ENCODE measurements around the gene HID1.

The HID1 gene

GRCh38 chr17:74946641-74947040 is 25.9 kb downstream of the HID1 start:
- no peak for DNase-seq

DNA sequence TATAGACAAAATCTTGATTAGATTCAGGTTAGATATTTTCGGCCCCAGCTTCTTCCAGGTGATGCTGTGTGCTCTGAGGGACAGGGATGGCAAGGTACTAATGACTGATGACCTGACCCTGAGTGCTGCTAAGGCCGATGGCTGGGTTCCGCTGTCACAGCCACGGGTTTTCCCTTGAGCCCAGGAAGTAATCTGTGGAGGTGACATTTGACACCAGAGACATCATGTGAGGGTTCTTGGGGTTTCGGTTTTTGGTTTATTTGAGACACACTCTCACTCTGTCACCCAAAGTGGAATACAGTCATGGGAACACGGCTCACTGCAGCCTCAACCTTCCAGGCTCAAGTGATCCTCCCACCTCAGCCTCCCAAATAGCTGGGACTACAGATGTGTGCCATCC is 27.0 kb downstream of the HID1 start:
- no peak for DNase-seq

- no peak for DNase-seq
Measured at GRCh38 chr17:74943808-74944522, 28.6 kb downstream of the HID1 start.

DNA sequence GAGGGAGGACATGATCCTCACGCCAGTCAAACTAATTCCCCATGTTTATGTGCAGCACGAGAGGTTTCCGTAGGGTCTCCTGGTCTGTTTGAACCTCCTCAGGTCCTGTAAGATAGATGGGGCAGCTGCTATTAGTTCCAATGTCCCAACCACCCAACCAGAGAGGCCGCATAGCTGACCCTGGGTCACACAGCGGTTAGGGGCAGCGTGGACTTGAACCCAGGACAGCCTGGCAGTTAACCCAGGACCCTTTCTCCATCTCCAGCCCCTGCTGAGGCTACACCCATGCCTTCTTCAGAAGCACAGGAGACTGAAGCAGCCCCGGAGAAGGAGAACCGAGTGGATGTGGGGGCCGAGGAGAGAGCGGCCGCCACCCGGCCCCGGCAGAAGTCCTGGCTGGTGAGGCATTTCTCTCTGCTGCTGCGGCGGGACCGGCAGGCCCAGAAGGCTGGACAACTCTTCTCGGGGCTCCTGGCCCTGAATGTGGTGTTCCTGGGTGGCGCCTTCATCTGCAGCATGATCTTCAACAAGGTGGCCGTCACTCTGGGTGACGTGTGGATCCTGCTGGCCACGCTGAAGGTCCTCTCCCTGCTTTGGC is 31.3 kb downstream of the HID1 start:
- no peak for DNase-seq

- DNase-seq: no peak
Measured at GRCh38 chr17:74939534-74939933, 33.0 kb downstream of the HID1 start.

DNA sequence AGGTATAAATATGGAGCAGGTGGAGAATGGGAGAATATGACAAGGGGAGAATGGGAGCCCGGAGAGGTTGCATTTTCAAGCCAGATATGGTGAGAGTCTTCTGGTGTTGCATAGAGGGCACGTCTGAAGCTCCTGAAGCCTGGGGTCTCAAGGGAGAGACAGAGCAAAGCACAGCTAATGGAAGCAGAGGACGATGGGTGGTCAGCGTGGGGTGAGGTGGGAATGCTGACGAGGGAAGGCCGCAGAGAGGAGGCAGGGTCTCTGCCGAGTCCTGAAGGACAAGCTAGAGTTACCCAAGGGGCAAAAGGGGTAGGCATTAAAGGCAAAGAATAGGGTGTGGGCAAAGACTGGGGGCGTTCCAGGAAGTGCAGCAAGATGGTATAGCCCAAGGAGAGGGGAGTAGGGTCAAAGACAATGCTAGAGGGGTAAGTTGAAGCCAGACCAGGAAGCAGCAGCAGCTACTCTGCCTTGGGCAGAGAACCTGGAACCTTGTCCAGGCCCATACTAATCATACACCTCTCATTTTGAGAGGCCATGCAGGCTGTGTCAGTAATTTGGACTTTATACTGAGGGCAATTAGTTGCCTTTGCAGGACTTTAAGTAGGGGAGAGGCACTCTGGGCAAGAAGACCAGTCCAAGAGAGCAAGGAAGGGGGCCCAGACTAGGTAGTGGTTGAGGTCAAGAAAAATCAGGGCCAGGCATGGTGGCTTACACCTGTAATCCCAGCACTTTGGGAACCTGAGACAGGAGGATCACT is 34.2 kb downstream of the HID1 start:
- DNase-seq: no peak

DNA sequence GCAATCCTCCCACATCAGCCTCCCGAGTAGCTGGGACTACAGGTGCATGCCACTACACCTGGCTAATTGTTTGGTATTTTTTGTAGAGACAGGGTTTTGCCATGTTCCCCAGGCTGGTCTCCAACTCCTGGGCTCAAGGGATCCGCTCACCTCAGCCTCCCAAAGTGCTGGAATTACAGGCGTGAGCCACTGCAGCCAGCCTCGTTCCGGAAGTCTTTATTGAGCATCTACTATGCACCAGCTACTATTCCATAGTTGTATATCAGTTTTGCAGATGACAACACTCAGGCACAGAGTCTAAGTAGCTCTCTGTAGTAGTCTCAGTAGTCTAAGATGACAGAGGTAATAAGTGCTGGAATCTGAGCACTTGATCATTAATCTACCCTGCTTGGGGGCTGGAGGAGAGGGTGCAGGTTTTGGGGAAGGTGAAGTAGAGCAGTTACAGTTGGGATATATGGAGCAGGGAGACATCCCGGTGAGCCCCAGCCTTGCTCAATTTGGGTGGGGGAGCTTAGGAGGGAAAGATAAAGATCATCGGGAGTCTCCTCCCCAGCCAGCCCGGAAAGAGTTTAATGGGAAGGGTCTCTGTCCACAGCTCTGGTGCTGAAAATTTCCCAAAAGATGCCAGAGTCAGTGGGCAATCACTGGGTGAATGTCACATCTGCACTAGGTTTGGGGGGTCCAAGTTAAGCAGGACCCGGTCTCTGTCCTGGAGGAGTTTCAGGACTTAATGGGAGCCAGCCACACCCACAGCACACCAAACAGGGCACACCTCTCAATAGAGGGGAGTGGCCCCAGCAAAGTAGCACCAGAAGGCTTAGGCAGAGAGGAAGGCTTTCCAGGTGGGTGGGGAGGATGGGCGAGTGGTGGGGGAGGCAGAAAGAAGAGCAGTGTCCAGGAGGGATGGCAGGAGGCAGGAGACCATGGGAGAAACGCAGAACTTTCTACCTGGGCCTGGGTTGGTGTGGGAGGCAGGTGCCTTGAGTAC is 35.2 kb downstream of the HID1 start:
- no peak for DNase-seq

GRCh38 chr17:74936470-74936799 is 36.1 kb downstream of the HID1 start:
- no peak for DNase-seq

DNA sequence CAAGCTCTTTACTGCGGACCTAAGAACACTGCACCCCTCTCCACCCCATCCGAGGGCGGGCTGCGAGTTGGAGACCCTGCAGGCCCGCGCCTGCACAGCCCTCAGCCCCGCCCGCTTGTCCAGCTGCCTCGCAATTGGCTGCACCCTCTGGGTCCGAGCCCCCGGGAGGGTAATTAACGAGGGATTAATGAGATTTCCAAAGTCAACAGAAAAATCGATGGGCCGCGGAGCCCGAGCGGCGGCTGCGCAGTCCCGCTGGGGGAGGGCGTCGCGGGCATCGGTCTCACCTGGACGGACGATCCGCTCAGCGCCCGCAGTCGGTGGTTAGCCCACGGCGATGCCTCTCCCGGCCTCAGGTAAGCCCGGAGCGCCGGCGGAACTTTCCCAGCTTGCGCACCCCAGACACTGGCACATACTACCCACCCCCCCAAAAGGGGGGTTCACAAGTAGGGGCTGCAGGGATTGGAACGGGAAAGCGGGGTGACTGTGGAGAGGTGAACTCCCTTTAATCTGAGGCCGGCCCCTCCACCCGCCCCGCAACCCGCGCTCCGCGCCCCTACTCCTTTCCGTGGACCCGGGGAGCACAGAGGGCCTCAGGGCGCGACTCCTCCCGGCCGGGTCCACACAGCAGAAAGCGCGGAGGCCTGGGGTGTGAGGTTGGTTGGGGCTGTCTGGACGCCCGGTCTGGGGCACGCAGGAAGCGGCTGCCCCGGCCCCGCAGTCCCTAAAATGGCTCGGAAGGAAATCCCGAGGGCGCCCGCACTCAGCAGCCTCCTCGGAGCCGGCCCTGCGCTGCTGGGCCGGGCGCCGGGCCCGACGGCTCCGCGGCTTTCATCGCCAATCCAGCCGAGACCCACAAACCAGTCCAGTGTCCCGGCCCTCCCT is 36.7 kb downstream of the HID1 start, which contains the start of gene OTOP3:
TSS of gene OTOP3 (plus strand) at position 314 of the 885 bp plus-strand sequence. CDS start at position 338, 24 bp downstream.
- no peak for DNase-seq

GRCh38 chr17:74935048-74935447 is 37.5 kb downstream of the HID1 start:
- no peak for DNase-seq

DNA sequence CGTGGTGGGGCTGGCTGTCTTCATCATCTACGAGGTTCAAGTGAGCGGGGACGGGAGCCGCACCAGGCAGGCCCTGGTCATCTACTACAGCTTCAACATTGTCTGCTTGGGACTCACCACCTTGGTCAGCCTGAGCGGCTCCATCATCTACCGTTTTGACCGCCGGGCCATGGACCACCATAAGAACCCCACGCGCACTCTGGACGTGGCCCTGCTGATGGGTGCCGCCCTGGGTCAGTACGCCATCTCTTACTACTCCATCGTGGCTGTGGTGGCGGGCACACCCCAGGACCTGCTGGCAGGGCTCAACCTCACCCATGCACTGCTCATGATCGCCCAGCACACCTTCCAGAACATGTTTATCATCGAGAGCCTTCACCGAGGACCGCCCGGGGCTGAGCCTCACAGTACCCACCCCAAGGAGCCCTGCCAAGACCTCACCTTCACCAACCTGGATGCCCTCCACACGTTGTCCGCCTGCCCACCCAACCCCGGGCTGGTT is 42.0 kb downstream of the HID1 start:
- no peak for DNase-seq

DNA sequence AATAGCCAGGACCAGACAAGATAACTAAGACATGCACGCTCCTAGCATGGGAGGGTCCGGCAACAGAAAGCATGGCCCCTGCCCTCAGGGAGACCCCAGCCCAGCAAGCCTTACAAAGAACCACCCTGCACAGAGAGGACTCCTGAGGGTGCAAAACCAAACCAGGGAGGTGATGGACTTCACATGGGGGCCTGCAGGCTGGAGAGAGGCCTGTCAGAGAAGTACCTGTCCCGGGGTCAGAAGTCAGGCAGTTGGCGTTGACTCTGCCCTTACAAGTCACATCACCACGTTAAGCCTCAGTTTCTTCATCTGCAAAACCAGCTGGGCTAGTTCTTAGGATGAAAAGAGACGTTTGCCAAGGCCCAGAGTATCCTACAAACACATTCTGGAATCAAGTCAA is 43.8 kb downstream of the HID1 start:
- DNase-seq: no peak

DNA sequence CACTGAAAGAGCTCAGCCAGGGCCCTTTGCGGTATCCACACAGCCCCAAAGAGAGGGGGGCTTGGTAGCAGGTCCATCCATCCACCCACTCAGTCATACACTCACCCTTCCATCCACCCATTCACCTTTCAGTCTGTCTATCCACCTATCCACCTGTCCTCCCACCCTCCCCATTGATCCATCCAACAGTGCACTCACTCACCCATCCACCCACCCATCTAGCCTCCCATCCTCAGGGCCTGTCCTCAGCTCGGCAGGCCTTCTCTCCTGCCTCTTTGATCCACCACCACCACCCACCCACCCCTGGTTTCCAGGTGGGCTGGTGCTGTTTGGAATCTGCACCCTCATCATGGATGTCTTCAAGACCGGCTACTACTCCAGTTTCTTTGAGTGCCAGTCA is 47.3 kb downstream of the HID1 start:
- DNase-seq: no peak

DNA sequence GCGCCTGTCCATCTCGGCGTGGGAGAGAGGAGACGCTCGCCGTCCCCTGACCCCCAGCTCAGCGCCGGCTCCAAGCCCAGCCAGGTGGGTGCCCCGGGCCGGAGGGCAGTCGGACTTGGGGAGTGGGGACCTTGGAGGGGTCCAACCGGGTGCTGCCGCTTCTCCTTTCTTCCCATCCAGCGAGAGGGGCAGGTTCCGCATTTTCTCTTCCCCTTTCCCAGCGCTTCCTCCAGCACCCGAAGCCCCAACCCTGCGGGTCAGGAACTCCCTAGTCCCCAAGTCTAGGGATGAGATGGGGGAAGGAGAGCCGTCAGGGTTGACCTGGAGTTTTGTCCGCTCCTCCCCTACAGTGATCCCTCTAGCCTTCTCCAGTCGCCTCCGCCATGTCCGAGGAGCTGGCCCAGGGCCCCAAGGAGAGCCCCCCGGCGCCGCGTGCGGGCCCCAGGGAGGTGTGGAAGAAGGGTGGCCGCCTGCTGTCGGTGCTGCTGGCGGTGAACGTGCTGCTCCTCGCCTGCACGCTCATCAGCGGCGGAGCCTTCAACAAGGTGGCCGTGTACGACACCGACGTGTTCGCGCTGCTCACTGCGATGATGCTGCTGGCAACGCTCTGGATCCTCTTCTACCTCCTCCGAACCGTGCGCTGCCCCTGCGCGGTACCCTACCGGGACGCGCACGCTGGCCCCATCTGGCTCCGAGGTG is 48.2 kb downstream of the HID1 start, which contains the start of gene OTOP2:
TSS of gene OTOP2 (plus strand) at position 24 of the 699 bp plus-strand sequence. CDS start at position 384, 360 bp downstream.
- DNase-seq: no peak

DNA sequence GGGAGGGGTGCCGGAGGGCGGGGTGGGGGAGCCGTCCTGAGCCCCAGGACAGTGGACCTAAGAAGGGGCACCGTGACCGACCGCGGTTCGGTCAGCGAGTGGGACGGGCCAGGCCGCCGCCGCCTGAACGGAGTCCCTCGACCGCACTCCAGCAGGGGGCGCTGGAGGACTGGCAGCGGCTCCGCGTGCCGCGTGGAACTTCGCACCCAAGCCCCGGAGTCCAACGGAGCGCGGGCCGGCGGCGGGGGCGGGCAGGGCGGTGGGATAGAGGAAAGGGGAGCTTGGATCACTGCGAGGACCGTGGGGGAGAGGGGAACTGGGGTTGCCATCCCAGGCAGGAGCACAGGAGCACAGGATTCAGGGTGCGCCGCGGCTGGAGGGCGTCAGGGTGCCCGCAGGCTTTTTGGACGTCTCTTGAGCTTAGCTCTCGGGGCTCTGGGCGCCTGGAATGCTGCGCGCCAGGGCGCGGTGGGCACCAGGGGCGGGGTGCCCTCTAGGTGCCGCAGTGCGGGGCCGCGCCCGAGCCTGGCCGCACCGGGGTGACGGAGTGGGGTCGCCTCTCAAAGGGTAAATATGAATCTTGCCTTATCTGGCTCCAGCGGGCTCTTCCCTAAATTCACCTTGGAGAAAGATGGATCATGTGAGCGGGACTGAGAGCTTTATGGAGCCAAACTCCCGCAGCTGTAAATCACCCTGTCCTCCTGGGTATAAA is 48.9 kb downstream of the HID1 start:
- peak; percentile 69 for DNase-seq

DNA sequence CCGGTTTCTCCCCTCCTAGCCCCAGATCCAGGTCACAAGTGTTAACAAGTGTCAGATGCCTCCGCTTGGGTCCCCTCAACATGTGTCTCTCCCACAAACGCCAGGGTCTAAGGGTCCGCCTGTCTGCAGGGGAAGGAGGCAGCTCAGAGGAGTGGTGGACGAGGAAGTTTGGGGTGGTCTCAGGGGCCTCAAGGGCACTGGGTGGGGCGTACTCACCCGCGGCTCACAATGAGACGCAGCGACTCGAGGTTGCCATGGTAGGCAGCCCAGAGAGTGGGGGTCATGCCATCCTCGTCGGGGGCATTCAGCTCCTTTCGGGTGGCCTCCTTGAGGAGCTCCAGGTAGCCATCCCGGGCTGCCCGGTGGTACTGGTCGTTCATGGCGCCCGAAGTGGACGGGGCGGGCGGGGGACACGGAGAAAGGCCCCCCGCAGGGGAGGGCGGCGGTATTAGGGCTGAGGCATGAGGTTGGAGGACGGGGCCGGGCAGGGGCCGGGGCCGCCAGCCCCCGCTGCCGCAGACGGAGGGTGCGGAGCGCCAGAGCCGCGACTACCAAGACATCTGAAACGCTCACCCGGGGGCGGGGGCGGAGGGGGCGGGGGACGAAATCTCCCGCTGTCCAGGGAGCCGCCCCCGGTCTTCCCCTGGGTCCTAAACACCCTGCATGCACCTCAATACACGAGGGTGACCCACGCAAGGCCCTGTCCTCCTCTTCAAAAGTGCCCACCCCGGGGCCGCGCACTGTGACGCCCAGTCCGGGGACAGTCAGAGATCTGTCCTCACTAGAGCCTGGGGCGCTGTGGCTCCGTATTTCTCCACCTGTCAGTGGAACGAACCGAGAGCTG is 49.6 kb downstream of the HID1 start, which contains the start of gene USH1G:
TSS of gene USH1G (minus strand) at position 562 of the 844 bp plus-strand sequence. CDS start at position 380, 182 bp downstream.
- no peak for DNase-seq

DNA sequence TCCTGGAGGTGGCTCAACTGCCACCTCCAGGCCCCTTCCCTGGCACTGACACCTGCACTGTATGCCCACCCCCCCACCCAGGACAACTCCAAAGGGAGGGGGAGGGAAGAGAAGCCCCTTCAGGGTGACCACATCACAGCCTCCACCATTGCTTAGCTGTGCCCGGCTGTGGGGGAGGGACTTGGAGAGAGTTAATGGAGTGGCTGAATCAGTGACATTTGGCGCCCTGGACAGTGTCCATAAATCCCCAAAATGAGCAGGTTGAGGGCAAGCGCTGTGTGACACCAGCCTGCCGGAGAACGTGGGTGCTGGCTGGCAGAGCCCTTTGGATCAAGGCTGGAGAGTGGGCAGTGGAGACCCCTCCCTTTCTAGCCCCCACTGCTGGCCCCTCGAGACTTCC is 50.4 kb downstream of the HID1 start:
- DNase-seq: no peak

DNA sequence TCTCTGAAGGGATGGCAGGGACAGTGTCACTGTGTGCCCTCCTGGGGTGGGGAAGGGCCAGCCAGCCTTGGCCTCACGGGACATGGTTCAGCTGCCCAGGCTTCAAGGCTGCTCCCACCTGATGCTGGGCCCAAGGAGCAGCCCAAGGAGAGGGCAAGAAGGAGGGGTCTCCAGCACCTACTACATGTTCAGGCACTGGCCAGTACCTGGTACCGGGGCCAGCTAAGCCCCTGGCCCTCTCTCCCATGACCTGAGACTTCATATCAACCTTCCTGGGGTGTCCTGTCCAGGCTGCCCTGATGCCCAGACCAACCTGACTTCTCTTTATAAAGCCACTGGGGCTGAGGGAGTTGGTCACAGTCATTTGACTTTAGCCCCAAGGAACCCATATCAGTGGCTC is 50.8 kb downstream of the HID1 start:
- DNase-seq: no peak
